HK-2 (cell line): ENCODE results near the gene GDNF.
"Not testable (repeated sequence)": the region's sequence is repeated elsewhere in the genome, so short reads cannot be mapped to it uniquely, and the experiment has no call there.

Experiments
- DNase-seq: peaks from one replicate; pipeline ENCODE4 v3.0.0-alpha.2; 2018; ENCODE audit not compliant: unreplicated experiment

GDNF gene, protein sequence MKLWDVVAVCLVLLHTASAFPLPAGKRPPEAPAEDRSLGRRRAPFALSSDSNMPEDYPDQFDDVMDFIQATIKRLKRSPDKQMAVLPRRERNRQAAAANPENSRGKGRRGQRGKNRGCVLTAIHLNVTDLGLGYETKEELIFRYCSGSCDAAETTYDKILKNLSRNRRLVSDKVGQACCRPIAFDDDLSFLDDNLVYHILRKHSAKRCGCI

DNA sequence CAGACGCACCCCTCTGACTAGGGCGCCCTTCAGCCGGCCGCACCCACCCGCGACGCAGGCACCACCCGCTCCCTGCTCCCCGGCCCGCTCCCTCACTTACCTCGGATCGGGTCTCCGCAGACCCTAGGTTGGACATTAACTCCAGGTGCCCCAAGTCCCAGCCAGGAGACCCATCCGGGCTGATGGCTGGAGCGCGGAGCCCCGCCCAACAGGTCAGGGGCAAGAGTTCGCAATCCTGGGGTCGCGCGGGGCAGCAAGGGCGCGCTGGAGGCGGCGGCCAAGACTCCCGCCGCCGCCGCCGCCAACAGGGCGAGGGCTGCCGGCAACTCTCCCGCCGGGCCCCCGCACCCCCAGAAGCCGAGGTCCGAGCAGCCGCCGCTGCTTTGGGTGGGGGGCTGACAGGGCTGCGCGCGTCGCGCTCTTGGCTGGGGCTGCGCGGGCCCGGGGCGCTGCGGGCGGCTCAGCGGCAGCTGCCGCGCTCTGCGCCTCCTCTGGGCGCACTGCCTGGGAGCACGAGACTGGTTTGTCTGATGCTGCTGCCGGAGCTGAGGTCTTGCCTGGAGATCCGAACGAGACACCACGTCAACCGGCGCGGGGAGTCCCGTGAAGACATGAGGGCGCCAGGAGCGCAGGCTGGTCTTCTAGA is at the start of gene GDNF:
Gene GDNF, minus strand, starts transcription at position 635 of the 646 bp plus-strand sequence. CDS start 5,245 bp downstream, outside the sequence.
- peak; percentile 63 for DNase-seq

DNA sequence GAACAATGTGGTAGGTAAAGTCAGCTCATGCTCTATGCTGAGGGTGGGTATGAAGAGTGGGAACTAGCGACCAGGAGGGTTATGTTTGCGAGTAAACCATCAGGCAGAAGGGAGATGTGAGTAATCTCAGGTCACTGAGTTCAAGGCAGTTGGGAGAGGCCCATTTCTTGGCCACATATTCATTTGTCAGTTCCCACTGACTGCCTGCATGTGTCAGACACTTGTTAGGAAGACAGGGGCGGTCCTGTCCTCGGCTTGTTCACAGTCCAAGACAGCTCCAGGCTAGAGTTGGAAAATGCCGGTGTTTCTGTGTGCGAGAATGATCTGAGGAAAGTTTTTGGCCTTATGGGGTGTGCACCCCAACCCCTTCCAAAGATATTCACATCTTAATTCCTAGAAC is 48.6 kb upstream of the GDNF start:
- DNase-seq, result no peak

DNA sequence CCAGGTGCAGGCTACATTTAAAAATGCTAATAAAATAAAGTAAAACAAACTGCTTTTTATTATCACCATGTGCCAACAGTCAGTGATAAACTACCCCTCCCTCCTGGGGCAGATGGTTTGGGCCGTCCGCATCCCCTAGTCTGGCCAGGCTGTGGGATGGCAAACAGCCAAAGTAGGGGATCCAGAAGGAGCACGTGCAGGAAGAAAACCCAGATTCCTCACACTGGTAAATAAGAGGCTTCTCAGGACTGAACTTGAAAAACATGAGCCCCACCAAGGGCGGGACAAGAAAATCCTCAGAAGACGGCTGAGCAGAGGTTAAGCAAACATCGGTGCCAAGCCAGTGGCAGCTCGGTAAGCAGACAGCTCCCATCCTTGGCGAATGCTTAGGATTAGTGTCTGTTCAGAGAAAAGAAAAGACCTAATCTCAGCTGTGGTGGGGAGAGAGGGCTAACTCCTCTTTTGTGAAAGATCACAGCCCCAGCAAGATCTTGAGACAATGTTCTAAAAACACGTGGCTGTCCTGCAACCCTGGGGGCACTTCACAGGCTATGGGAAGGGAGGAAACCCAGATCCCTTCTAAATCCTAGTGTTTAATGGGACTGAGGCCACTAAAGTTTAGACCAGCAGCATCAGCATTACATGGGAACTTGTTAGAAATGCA is 46.5 kb upstream of the GDNF start:
- no peak for DNase-seq

DNA sequence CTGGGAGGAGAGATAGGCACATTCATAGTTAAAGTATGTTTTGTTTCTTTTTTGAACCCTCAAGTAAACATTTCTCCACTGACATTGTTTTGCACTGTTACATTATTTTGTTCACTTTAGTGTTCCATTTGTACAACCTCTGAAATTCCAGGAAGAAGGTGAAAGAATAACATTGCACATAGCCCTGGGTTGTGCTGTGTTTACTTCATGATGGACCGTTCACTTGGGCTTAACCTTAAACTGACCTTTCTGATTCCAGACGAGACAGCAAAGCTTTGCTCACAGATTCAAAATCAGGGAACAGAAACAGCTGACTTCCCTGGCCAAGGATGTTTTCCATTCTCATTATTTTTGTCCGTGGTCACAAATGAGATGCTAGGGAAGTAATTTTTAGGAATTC is 42.8 kb upstream of the GDNF start:
- DNase-seq, result no peak

DNA sequence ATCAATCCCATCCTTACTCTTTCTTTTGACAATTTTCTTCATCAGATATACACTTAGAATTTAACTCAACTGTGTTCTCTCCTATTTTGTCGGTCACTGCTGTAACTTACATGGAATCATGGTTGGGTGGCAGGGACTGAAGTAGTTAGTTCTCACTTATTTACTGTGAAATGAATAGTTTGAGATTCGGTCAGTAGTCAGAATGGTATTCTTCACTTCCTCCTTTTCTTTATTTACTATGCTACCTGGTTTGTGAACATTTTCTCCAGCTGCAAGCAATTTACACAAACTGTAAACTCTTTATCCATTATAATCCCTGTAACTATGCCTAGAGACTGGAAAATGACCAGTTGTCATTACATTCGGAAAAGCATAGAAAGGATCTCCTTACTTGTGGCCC is 41.5 kb upstream of the GDNF start:
- DNase-seq, result no peak

DNA sequence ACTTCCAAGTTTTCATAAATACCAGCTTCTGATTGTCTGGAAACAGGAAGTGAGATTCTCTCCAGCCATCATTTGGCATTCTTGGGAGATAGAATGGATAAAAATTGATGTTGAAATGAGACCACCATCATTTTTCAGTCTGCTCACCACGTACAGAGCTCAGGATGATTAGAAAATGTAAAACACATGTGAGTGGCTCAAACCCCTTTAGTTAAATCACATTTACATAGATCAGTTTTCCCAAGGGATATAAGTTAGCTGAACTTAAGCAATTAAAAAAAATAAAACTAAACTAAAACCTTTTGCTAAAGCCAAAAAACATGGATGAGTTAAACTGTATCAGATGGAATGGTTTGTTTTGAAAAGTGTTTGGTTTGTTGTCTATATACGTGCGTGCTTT is 37.1 kb upstream of the GDNF start:
- DNase-seq, result no peak

DNA sequence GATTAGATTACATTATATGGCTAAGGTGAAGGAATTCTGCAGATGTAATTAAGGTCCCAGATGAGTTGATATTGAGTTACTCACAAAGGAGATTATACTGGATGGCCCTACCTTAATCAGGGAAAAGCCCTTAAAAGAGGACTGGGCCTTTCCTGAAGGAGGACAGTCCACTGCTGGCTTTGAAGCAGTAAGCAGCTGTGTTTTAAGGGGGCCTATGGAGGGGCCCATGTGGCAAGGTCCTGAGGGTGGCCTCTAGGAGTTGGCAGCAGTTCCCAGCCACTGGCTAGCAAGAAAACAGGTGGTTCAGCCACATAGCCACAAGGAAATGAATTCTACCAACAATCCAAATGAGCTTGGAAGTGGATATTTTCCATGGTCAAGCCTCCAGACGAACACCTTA is 36.4 kb upstream of the GDNF start:
- DNase-seq, result no peak

DNA sequence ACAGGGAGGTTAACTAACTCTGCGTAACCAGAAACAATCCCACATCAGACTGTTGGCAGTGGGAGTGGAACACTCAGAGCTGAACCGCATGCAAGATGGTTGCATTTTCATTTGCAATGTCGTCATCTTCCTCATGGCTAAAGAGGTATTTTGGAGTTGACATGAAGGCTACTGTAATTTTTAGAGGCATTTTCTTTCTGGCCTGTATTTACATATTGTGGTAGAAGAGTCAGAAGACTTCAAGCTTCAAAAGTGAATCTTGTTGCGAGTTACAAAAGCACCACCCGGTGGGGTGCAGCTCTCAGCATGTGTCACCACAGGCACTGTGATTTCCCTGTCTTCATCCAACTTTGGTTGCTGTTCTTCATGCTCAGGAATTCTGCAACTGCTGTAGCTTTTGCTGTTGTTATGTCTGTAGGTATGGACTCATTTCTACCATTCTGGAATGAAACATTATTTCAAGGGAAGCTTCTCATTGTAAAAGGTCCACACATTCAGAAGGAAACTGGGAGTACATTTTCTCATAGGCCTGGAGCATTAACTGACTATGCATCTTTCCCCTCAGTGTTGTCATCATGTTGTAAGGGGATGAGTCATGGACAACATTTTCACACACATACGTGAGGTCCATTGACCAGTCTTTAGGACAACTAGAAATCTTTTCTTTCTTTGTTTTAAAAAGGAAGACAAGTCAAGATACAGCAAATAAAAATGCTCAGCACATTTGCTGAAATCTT is 35.4 kb upstream of the GDNF start:
- DNase-seq, result no peak

DNA sequence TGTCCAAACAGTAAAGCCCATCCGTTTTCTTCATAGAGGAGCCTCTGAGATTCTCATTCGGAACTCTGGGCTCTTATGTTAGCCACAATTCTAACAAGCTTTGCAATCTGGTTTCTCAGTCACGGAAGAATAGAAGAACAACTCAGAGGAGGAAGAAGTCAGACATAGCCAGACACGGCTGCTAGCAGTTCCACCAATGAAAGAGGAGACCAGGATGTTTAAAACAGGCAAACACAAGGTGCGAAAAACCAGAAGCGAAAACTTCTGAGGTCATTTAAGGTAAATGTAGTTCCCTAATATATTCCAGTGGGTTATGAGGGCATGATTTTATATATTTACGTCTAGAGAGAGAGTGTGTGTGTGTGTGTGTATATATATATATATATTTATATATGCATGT is 34.1 kb upstream of the GDNF start:
- no peak for DNase-seq

DNA sequence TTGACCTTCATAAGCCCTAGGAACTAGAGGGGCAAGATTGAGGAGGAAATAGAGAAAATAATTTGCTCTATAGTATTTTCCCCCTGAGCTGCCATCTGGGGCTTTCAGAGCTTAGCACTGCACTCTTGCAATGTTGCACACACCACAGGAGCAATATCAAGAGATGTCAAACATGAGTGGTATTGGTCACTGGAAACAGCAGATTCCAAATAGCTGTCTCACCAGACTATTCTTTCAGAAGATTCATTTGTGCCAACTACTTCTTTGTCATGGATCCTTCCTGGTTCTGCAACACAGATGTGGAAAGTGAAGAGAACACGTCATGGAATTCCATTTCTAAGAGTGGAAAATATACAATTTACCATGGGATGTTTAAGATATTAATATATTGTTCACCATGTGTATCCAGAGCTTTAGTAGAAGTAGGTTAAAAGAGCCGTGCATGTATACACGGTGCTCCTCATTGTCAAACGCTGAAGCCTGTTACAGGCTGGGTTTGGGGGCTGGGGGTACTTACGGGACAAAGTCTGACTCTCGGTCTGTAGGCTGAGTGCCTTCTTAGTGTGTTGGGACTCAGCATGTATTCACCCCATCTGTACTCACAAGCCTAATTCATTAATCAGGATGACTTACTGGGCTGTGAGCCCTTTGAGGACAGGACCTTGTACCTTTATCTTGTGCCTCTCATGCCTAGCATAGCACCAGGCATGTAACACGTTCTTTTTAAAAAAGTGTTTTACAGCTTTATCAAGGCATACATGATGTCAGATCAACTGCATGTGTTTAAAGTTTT is 31.4 kb upstream of the GDNF start:
- no peak for DNase-seq

DNA sequence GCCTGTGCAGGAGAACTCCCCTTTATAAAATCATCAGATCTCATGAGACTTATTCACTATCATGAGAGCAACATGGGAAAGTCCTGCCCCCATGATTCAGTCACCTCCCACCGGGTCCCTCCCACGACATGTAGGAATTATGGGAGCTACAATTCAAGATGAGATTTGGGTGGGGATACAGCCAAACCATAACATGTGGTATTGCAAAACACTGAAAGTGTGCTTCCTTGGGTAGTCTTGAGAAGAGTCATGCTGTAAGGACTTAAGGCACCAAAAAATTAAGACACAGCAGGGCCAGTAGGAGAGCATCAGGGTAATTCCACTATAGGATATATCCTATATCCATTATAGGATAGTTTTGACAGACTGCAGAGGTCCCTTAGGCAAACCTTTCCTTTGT is 29.4 kb upstream of the GDNF start:
- no peak for DNase-seq

DNA sequence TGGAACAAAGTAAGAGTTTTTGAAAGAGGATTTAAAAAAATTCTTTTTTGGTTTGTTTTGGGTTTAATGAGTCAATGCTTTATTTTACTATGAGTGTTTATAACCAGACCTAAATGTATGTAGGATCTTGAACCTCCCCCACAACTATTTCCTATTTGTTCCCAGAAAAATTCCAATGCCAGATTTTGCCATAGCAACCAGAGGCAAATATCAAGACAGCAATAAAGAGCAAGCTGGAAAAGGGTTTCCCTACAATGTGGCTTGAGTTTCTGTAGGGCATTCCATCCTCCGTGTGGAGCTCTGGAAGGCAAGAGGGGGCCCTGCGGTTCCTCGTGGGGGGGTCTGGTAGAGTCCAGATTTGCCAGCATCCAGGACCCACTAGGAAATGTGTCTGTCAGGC is 27.8 kb upstream of the GDNF start:
- DNase-seq, result no peak

DNA sequence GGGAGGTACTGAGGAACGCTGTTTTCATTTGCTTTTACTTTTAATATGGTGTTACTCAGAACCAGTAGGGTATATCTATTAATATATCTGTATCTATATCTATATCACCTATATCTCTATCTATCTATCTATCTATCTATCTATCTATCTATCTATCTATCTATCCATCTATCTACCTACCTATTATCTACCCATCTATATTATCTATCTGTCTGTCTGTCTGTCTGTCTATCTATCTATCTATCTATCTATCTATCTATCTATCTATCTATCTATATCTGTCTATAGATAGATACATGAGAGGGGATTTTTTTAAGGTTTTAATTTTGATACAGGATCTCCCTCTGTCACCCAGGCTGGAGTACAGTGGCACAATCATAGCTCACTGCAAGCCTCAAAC is 23.1 kb upstream of the GDNF start:
- DNase-seq, result not testable (repeated sequence)

DNA sequence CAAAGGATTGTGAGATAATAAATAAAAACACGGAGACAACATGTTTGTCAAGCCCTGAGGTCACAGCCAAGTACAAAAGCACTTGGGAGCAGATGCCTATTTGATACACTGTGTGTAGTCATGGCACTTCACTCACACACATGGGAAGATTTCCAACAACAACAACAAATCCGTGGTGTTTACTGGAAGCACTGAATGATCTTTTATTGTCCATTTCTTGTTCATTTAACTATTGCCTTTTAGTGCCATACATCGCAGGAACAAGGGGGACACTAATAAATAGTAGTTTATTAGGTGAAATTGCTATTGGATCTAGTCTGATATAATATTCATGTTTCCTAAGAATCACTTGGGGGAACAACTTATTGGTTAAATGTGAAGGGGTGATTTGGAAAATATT is 20.4 kb upstream of the GDNF start:
- no peak for DNase-seq

DNA sequence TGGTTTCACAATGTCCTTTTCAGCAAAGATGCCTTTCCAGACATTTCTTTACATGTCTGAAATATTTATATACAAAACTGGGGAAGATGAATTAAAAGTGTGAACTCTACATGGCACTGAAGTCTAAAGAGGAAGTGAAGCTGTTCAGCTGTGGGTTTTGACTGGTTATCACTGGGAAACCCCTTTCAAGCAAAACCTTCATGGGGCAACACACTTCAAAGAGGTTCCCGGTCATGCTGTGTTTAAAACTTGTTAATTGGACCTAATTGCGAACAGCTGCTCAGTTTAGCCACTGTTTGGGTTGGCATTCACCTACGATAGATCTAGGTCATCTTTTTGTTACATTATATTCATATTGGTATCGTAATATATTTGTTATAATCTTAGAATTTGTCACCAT is 20.0 kb upstream of the GDNF start:
- no peak for DNase-seq

DNA sequence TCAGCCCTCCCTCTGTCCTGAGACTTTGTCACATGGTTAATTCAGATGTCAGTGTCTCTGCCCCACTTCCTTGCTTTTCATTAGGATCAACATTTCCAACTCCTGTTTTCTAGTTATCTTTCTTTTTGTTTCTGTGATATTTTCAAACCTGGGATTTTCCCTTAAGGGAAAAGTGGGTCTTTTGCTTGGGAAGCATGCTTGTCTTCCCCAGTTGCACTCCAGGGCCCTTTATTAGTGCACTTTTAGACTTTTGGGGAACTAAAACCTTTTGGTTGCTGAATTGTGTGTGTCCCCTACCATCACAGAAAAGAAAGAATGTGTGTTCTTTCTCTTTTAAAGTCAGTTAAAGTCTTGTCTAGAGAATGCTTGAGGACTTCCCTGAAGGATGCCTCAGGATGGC is 18.4 kb upstream of the GDNF start:
- DNase-seq, result no peak

DNA sequence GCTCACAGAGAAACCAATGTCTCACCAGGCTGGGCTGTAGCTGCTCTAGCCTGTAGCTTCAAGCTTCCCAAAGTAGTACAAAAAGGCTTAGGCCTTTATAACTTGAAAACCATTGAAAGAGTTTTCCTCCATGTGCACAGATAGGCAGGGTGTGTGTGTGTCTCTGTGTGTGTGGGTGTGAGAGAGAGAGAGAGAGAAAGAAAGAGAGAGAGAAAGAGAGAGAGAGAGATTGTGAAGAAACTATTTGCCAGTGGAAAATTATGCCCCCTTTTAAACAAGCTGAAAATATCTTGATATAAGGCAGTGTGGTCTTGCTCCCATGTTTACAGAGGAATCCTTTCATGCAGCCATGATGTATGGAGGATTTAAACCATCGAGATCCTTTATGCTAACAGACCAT is 17.9 kb upstream of the GDNF start:
- DNase-seq, result no peak

DNA sequence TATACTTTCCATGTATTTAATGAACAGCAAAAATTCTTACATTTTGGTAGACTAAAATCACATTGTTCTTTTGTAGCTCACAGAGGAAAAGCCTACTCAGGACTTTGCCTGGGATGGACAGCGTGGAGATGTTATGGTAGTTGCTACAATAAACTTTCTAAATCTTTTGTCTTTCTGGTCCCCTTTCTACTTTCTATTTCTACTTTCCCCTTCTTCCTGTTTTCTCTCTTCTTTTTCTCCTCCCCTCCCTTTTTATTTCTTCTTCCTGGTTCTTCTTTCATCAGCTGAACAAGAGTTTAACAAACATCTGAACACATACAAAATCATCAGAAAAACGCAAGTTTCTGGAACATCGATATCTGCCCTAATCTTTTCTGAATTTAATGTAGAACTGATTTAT is 15.6 kb upstream of the GDNF start:
- DNase-seq, result no peak

DNA sequence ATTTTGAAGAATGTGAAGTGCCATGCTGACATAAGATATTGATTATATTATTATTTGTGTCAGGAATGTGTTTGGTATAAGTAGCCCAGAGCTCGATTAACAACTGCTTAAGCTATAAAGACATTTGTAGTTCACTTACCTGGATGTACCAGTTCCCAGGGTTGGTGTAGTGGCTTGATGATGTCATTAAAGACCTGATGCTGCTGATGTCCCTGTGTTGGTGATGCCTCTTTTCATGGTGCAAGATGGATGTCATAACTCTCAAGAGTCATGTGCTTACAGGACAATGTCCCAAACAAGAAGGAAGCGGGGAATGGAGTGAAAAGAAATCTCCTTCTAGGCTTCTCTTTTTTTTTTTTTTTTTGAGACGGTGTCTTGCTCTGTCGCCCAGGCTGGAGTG is 11.5 kb upstream of the GDNF start:
- DNase-seq, result no peak

DNA sequence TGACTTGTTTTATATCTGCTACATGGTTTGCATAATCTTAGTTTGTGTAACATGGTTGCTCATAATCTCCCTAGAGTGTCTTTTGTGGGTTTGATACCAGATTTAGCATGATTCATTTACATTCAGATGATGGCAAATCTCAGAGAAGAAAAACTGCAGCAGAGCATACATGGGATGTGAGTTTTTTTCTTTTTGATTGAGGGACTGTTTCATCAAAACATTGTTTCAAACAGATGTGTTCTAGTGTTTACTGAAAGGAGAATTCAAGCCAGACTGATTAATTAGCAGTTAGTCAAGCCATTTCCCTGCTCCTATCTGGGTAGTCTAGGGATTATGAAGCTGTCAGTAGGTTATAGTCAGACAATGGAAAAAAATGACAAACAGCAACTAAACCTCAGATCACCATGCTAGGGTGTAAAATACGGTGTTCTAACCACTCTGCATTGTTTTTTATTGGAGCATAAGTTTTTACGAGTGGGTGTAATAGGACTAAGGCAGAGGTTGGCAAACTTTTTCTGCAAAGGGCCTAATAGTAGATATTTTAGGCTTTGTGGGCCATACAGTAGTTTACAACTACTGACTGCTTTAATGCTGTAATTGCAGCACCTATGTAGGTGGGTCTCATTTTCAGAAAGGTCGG is 10.5 kb upstream of the GDNF start:
- DNase-seq, result no peak

DNA sequence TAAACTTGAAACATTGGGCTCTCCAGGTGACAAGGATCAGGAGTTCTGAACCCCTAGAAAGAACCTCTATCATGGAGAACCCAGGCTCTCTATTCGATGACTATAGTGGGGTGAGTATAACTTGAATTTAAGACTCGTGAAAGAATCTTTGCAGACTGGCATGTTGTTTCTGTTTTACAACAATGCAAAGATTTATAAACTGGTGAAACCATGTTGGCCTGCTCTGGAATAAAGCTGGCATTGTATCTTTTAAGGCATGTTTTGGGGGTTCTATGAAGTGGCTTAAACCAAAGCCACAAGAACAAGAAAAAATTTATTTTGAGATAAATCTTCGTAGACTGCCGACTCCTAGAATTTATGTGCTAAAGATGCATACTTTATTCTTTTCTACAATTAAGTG is 9.8 kb upstream of the GDNF start:
- DNase-seq, result no peak
